Skeletal muscle cell (primary cell): Measurements from ENCODE around the gene OPTC.
A peak's percentile ranks its signal among the peaks of the same experiment; 100 is the strongest.
"Not testable (repeated sequence)": the region's sequence is repeated elsewhere in the genome, so short reads cannot be mapped to it uniquely, and the experiment has no call there.

Experiments
- DNase-seq: peaks from one replicate; pipeline ENCODE4 v3.0.0-alpha.2; 2010; ENCODE audit warnings: low read depth
- H3K4me3 ChIP-seq: 2 replicates; pipeline ENCODE4 v1.5.1; 2011; ENCODE audit warnings: low read depth, mild to moderate bottlenecking, control low read depth, low read length, moderate library complexity

Gene OPTC

DNA sequence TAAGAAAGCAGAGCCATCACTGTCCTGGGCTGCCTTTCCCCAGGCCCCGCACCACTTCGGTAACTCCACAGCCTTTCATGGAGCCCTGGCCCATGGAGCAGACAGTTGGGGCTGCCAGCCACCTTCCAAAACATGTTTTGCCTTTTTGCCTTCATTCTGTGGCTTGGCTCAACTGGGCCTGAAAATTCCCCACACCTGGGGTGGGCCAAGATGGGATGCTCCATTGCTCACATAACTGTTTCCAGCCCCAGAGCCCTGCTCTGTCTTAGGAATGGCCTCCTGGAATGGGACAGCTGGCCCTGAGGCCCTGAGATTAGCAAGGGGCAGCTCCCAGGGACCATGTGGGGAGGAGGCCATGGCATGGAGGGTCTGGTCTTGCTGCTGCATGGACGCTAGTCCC is 29.2 kb upstream of the OPTC start:
- no peak for DNase-seq
- no peak overlapping the region for H3K4me3 ChIP-seq

DNA sequence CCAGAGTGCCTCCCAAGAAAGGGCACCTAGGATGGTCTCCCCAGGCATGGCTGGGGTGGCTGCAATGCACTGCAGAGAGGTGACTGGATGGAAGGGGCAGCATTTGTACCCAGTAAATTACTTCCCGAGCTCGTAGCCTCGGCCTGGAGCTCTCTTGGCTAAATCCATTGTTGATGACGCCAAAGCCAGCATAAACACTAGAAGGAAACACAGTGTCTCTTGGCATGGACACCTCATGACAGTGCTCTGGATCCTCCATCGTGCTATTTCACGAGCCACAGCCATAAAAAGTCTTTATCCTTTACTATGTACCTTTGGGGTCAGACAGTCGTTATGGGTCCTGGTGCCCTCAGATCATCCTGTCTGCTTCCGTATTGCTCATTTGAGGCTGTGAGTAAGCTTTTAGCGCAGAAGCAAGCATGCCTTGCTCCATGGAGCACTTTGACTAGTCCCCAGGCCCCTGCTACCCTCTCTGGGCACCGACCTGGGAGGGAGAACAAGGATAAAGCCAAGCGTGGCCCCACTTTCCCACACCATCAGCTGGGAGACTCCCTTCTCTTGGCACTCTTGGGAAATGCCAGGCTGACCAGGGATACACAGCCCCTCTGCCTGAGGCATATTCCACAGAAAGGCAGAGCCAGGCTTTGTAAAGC is 28.7 kb upstream of the OPTC start:
- H3K4me3 ChIP-seq = no peak overlapping the region
- DNase-seq = no peak

DNA sequence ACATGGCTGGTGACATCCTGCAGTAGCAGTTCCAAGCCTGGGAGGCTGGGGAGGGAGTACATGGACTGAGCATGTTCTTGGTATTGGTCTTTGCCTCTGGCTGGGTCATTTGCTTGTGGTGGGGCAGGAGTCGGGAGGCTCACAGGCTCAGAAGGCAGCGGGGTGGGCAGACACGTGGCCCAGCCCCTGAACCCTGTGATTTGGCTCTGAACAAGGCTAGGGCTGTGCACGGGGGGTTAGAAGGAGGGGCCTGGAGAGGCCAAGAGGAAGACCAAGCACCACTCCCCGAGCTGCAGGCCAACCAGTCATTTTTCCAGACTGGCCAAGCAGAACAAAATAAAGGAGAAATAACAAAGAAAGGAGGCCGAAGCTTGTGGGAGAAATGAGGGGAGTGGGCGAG is 28.0 kb upstream of the OPTC start:
- no peak for DNase-seq
- no peak overlapping the region for H3K4me3 ChIP-seq

DNA sequence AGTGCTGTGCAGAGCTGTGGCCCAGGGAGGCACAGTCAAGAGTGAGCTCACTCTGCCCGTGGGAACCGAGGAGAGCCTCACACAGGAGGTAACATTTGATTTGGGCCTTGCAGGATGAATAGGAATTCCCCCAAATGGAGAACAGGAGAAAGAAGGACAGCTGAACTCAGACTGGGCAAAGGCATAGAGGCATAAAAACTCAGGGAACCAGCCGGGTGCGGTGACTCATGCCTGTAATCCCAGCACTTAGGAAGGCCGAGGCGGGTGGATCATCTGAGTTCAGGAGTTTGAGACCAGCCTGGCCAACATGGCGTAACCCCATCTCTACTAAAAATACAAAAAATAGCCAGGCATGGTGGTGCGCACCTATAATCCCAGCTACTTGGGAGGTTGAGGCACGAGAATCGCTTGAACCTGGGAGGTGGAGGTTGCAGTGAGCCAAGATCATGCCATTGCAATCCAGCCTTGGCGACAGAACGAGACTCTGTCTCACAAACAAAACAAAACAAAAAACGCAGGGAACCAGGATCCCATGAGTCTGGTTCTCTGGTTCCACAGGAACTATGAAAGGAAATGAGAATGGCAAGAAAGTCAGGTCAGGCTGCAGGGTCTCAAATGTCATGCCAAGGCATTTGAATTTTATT is 26.9 kb upstream of the OPTC start:
- DNase-seq, H3K4me3 ChIP-seq: not testable (repeated sequence)

DNA sequence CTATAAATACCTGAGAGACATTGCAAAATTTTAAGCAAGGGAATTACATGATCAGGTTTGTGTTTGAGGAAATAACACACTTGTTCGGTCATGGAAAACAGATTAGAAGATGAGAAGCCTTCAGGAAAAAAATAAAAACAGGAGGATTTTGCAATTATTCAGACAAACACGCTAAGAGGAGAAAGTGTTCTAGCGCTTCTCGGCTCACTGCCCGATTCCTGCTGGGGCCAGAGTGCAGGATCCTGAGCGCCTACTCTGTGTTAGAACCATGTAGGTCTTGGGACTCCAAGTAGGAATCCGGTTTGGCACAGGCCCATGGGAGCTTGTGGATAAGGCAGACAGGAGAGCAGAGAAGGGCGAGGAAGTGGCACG is 26.4 kb upstream of the OPTC start:
- H3K4me3 ChIP-seq = no peak overlapping the region
- no peak for DNase-seq

DNA sequence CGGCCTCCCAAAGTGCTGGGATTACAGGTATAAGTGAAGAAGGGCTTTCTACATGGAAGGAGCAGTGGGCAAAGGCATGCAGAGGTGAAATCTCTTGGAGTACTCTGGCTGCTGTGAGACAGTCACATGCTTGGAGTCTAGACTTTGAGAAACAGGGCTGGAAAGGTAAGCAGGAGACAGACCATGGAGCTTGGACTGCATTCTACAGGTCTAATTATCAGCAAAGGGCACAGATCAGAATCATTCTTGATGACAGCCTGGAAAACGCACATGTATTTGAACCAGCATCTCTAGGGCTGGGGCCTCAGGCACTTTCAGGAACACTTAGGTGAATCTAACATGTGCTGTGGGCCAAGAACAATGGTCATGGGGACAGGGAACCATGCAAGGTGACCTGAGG is 25.6 kb upstream of the OPTC start:
- DNase-seq = no peak
- no peak overlapping the region for H3K4me3 ChIP-seq

DNA sequence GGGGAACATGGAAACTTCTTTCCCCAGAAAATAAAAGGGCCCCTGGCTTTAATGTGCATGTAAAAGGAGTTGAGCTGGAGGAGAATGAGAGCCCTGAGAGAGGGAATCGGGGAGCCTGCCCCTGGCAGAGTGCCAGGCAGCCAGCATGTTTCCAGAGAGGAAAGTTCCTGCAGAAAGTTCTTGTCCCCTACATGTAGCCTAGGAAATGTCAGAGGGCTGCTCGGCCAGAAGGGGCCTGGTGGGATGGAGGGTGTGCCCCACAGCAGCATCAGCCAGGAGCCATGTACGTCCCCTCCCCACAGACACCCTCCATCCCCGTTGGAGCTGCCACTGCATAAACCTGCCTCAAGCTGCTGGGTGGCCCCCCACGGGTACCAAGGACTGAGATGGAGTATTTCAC is 23.7 kb upstream of the OPTC start:
- no peak for DNase-seq
- no peak overlapping the region for H3K4me3 ChIP-seq

DNA sequence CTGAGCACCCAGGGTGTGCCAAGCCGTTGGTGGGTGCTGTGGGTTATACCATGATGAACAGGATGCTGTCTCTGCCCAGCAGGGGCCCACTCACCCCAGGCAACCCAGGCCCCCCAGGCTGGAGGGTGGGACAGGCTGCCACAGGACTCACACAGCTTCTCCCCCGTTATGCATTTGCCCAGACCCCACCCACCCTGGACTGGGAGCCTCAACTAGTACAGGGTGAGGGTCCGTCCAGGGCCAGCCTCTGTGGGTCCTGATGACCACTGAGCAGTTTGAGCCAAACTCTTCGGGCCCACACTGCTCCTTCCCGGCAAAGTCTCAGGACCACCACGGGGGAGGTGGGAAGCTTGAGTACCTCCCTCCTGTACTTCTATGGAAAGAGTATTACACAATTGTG is 22.1 kb upstream of the OPTC start:
- H3K4me3 ChIP-seq = no peak overlapping the region
- DNase-seq = no peak

DNA sequence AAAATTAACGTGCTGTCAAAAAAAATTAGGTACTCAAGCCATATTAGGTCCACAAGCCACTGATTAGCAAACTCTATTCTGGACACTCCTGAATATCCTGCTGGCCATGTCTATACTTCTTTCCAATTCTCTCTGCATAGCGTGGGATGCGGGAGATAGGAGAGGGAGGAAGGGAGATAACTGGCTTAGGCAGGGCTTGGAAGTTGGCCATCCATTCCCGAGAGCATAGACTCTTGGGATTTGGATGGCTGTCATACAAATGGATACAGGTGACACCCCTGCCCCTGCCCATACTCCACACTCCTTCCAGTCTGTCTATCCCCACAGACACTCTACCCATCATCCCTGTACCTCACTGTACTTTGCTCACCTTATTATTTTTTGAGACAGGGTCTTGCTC is 20.7 kb upstream of the OPTC start:
- H3K4me3 ChIP-seq = no peak overlapping the region
- no peak for DNase-seq

DNA sequence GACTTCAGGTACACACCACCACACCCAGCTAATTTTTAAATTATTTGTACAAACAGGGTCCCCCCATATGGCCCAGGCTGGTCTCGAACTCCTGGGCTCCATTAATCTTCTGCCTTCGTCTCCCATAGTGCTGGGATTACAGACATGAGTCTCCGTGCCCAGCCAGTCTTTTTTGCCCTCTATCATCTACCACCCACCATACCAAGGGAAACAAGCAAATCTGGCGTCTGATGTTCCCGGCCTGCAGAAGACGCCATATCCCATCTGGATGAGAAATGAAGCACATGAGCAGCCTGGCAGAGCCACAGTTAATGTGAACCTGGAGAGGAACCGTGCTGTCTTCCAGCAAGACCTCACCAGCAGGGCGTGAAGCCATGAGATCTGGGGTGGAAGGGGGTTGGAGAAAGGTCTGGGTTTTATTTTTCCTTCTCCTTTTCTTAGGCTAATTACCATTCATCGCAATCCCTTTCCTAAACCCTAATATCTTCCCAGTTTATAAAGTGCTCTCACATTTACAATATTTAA is 20.1 kb upstream of the OPTC start:
- no peak overlapping the region for H3K4me3 ChIP-seq
- no peak for DNase-seq

DNA sequence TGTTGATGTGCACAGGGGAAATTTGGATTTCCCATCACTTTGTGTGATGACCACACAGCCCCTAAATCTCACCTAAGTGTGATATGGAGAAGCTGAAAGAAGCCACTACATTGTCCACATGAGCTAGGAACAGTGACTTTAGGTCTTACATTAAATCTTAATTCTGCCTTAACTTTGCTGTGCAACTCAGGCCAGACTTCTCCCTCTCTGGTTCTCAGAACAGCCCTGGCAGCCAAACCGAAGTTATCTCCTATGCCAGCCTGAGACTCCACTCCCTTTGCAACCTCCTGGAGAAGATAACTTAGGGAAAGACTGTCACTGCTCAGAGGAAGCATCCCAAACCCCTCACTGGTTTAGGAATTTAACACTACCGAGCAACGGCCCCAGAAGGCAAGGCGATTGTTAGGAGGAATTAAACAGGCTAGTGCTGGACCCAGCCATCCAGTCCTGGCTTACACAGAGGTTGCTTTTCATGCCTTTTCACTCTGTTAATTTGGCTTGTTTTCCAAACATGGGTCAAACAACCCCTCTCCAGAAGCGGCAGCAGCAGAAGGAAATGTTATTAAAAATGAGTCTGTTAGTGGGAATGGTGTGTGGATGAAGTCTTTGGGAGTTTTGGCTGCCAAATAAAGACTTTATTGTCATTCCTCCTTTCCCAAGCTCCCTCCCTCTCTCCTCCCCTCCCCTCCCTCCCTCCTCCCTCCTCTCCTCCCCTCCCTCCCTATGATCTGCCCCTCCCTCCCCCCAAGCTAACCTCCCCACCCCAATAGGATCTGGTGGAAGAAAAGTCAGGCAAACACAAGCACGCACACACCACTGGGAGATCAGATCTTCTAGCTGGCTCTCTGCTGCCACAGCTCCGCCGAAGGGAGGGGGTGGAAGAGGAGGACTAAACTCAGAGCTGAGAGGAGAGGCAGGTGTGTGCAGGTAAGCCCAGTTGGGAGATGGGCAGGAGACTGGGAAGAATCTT is 18.7 kb upstream of the OPTC start, which contains the start of gene PRELP:
PRELP (plus strand) TSS at position 795 of the 970 bp plus-strand sequence. CDS start 7,379 bp downstream, outside the sequence.
- no peak for DNase-seq
- H3K4me3 ChIP-seq = no peak within 1 kb of the TSS

DNA sequence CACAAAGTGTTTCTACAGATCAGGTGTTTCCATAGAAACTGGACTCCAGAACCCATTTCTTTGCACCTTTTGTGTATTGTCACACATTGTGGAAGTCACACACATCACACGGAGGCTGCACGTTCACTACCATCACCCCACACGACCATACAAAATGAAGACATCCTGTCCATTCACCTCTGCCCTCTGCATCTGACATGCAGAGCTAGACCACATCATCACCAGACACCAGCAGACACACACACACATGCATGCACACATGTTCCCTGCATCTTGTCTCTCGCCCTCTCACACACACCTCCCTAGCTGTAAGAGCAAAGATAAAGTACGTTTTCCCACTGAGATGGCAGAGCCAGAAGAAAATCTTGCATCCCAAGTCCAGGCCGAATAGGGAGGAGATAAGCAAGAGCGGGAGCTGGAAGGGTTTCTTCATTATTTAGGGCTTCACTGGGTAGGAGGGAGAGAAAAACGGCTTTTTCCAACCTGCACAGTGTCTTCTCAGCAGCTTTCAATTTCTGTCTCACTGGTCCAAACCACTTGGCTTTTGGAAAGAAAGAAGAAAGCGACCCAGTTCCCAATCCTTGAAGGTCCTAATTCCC is 17.6 kb upstream of the OPTC start:
- no peak overlapping the region for H3K4me3 ChIP-seq
- no peak for DNase-seq

DNA sequence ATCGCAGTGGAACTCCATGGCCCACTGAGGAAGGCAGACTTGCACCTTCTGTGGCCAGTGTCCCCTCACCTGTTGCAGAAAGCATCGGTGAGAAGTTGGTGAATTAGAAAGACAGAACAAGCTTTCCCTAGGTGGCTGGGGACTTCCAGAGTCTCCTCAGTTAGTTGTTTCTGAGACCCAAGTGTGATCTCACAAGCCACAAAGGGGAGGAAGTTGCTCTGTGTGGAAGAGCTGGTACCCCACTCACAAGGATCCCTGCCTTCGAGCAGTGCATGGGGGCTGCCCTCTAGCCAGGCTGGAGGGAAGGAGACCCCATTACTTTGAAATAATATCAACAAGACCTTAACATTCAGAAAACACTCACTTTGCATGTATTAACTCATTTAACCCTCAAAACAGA is 16.2 kb upstream of the OPTC start:
- no peak for DNase-seq
- no peak overlapping the region for H3K4me3 ChIP-seq

DNA sequence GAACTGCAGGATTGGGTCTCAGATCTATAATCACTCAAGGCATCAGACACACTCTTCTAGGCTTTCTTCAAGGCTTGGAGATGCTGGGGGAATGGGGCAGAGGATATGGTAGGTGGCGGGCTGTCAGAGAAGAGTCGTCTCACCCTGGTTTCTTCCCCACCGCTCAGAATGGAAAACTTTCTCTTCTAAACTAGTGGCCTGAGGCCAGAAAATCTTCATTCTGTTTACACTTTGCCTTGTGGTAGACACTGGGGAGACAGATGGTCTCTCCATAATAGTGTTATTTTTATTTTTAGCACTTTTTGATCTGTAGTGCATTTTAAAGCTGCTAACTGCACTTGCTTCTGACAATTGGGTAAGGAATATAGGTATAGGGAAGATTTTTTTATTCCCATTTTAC is 15.7 kb upstream of the OPTC start:
- no peak overlapping the region for H3K4me3 ChIP-seq
- no peak for DNase-seq

DNA sequence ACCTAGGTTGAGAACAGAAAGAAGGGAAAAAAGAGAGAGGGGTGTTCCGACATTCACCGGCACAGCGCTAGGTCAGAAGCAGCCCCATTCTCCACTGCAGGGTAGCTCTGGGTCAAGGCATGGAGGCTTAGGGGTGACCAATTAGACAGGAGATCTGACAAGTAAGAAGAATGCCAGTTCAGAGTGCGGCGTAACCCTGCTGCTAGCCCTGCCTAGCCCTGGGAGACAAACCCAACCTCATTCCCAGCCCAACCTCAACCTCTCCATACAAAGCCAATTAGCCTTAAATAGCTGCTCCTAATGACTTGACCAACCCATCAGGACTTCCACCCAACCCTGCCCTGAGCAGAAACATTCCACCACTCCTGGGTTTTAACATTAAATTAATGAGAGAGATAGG is 15.0 kb upstream of the OPTC start:
- H3K4me3 ChIP-seq = no peak overlapping the region
- no peak for DNase-seq

DNA sequence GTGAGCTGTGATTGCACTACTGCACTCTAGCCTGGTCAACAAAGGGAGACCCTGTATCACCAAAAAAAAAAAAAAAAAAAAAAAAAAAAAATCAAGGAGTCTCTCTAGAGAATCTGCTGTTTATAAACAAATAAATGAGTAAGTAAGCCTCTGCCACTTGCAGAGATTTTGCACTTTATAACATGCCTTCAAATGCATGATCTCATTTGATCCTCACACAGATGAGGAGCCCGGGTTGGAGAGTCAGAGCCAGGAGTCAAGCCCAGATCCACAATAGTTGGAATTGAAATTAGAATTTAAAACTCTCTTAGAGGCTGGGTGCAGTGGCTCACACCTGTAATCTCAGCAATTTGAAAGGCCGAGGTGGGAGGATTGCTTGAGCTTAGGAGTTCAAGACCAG is 14.3 kb upstream of the OPTC start:
- no peak for DNase-seq
- H3K4me3 ChIP-seq = no peak overlapping the region

DNA sequence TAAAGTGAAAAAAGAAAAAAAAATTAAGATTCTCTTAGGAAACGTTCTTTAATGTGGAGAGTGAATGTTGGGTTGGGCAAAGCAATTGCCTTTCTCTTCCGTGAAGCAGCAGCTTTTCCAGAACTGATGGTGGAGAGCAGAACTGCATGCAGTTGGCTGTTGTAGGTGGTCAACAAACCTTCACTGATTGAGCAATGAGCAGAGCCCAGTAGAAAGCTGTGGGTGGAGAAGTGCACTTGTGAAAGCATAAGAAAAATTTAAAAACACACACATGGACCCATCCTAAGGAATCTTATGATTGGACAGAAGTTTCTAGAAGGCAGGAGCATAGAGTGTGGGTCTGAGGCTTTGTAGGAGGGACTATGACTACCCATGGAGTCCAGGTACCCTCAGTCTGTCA is 13.9 kb upstream of the OPTC start:
- no peak overlapping the region for H3K4me3 ChIP-seq
- no peak for DNase-seq

DNA sequence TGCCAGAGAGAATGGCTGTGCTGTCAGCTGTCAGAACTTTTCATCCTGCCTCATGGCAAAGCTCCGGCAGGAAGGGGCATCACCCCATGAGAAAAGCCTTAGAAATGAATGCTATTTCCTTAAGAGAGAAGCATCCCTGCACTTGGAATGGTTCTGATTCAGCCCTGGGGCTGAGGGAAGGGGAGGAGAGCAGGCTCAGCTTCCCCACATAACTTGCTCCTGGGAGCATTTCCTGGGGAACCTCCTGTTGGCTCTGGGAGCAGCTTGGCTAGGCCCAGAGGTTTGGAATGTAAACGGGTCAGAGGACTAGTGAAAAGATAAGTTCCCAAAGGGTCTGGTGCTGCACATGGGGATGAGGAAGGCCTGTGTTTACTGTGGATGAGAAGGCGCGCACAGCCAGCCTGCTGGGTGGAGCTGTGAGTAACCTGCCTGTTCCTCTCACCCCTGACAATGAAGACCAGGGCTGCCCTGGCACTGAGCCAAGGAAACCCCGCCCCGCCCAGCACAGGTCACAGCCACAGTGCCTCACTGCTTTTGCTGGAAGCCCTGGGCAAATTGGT is 13.3 kb upstream of the OPTC start:
- DNase-seq = peak; percentile 64
- H3K4me3 ChIP-seq = no peak overlapping the region

DNA sequence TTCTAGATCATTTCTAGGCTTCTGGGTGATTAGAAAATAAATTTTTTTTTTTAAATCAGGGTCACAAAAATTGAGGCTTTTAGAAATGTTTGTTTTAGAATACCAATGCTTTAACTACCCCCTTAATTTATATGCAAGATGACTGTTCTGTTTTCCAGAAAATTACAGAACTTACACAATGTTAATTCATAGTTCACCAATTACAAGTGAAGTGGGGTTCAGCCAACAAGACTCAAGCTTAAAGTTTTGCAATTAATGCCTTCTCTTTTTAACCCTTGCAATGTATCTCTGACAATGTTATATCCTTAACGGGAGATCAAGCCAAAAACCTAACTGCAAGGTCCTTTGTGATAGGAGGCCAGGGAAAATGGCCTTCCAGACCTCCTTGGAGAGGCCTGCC is 12.8 kb upstream of the OPTC start:
- DNase-seq = no peak
- H3K4me3 ChIP-seq = no peak overlapping the region
